Measurements from ENCODE around the gene PAQR7.

DNA sequence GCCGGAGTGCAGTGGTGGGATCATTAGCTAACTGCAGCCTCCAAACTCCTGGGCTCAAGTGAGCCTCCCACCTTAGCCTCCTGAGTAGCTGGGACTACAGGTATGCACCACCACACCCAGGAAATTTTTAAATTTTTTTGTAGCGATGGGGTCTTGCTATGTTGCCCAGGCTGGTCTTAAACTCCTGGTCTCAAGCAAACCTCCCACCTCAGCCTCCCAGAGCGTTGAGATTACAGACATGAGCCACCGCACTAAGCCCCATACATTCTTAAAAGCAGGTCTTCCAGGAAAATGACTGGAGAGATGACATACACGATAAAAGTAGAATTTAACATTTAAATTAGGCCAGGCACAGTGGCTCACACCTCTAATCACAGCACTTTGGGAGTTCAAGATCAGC lies 42.4 kb downstream of the PAQR7 start:
- TF ChIP-seq, protein P1, sequence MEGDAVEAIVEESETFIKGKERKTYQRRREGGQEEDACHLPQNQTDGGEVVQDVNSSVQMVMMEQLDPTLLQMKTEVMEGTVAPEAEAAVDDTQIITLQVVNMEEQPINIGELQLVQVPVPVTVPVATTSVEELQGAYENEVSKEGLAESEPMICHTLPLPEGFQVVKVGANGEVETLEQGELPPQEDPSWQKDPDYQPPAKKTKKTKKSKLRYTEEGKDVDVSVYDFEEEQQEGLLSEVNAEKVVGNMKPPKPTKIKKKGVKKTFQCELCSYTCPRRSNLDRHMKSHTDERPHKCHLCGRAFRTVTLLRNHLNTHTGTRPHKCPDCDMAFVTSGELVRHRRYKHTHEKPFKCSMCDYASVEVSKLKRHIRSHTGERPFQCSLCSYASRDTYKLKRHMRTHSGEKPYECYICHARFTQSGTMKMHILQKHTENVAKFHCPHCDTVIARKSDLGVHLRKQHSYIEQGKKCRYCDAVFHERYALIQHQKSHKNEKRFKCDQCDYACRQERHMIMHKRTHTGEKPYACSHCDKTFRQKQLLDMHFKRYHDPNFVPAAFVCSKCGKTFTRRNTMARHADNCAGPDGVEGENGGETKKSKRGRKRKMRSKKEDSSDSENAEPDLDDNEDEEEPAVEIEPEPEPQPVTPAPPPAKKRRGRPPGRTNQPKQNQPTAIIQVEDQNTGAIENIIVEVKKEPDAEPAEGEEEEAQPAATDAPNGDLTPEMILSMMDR (IDR thresholded peaks at IDR 0.05): no peak
- TF ChIP-seq POLR2A (IDR thresholded peaks at IDR 0.05): no peak
